HCT116 (cell line): ENCODE results near the gene RANBP17. TPM values are rescaled to one million over a fixed set of nuclear protein-coding genes. Genes with fewer than 3 reads are reported as not detected.

Source experiments
- ATAC-seq: fragments of 200-7000 bp; cut with Tn5 transposase; 2 replicates; pipeline ENCODE4 v1.9.1; 2020; ENCODE audit warnings: mild to moderate bottlenecking, moderate library complexity
- BruUV-seq: library from RNA; stranded (reverse); fragments of 400-500 nt; replicated peaks from 2 replicates; lab custom pipeline; 2021; lab: Mats Ljungman, UMichigan
- CTCF ChIA-PET: fragments of 300-600 bp; sonication (Branson Sonifier 250); formaldehyde crosslinking; loops from one replicate; lab custom pipeline; 2021; ENCODE audit warnings: antibody characterized with exemption; lab: Charles Lee
- POLR2A ChIA-PET: fragments of 300-600, 350-600 bp; sonication (Branson Sonifier 250); formaldehyde crosslinking; loops from one replicate; lab custom pipeline; 2021; ENCODE audit warnings: antibody characterized with exemption; lab: Charles Lee
- RAD21 ChIA-PET, 2 experiments: fragments of 300-600 bp; sonication (Branson Sonifier 250); formaldehyde crosslinking; loops; one replicate each; lab custom pipeline; 2023; ENCODE audit warnings: low total read pairs in 2 of 2; ENCODE audit not compliant: uncharacterized antibody in 2 of 2, unreplicated experiment in 2 of 2, low non-redundant PET in 1 of 2; lab: Charles Lee
- DNase-seq: peaks from one replicate; pipeline ENCODE4 v3.0.0-alpha.2; 2010; ENCODE audit warnings: low read depth, low spot score
- H2AFZ ChIP-seq: fragments of 200-600 bp; shearing (Covaris generic), sonication (generic); 2 replicates; pipeline ENCODE4 v1.6.1; 2017; ENCODE audit warnings: low read depth, mixed run types, mixed read lengths, antibody characterized with exemption, low read length; ENCODE audit not compliant: poor library complexity, severe bottlenecking
- H3K27ac ChIP-seq: 2 replicates; pipeline ENCODE4 v1.5.1; 2012; ENCODE audit warnings: low read depth, low read length
- H3K27me3 ChIP-seq: fragments of 200-600 bp; sonication (generic); 2 replicates; pipeline ENCODE4 v1.6.1; 2016; ENCODE audit warnings: mixed run types, low read length, mixed read lengths; ENCODE audit not compliant: insufficient read depth
- H3K36me3 ChIP-seq, 2 experiments: fragments of 200-500 bp in 1 of 2; fragments of 200-600 bp in 1 of 2; sonication (Bioruptor generic) in 1 of 2; sonication (generic) in 1 of 2; 2 replicates each; pipeline versions ENCODE4 v1.5.1 to v1.6.1; 2014 to 2016; ENCODE audit warnings: low read length in 2 of 2, inconsistent platforms in 1 of 2, mixed read lengths in 1 of 2, mixed run types in 1 of 2; ENCODE audit not compliant: insufficient read depth in 2 of 2, control insufficient read depth in 1 of 2
- H3K4me1 ChIP-seq, 2 experiments: fragments of 200-600 bp in 1 of 2; sonication (generic) in 1 of 2; 2 replicates each; pipeline versions ENCODE4 v1.5.1 to v1.6.1; 2012 to 2017; ENCODE audit warnings: low read length in 2 of 2, inconsistent platforms in 1 of 2, mild to moderate bottlenecking in 1 of 2, mixed read lengths in 1 of 2, mixed run types in 1 of 2, moderate library complexity in 1 of 2; ENCODE audit not compliant: insufficient read depth in 2 of 2, control insufficient read depth in 1 of 2
- H3K4me2 ChIP-seq: fragments of 200-600 bp; sonication (generic); 2 replicates; pipeline ENCODE4 v1.6.1; 2017; ENCODE audit warnings: mixed run types, low read length, mixed read lengths
- H3K4me3 ChIP-seq, 2 experiments: fragments of 200-600 bp in 1 of 2; sonication (generic) in 1 of 2; replicated peaks in 1 of 2; 2 replicates each; pipeline ENCODE4 v1.5.1; 2011 to 2016; ENCODE audit warnings: low read length in 2 of 2, control low read depth in 1 of 2, low read depth in 1 of 2, mild to moderate bottlenecking in 1 of 2, mixed read lengths in 1 of 2, mixed run types in 1 of 2
- H3K79me2 ChIP-seq: fragments of 200-600 bp; sonication (generic); 2 replicates; pipeline ENCODE4 v1.6.1; 2017; ENCODE audit warnings: mild to moderate bottlenecking, mixed run types, low read length, moderate library complexity, mixed read lengths; ENCODE audit not compliant: insufficient read depth
- H3K9ac ChIP-seq: fragments of 200-600 bp; sonication (generic); 2 replicates; pipeline ENCODE4 v1.6.1; 2016; ENCODE audit warnings: low read length, mixed read lengths
- H3K9me2 ChIP-seq: fragments of 200-600 bp; sonication (generic), shearing (Covaris generic); 2 replicates; pipeline ENCODE4 v1.6.1; 2017; ENCODE audit warnings: mixed run types, mild to moderate bottlenecking, moderate library complexity; ENCODE audit not compliant: insufficient read depth
- H3K9me3 ChIP-seq, 2 experiments: fragments of 200-500 bp in 1 of 2; fragments of 200-600 bp in 1 of 2; sonication (Bioruptor generic) in 1 of 2; sonication (generic) in 1 of 2; 2 replicates each; pipeline ENCODE4 v1.6.1; 2014 to 2017; ENCODE audit warnings: low read length in 2 of 2, mixed read lengths in 2 of 2, inconsistent platforms in 1 of 2, low read depth in 1 of 2, mild to moderate bottlenecking in 1 of 2, mixed run types in 1 of 2, moderate library complexity in 1 of 2; ENCODE audit not compliant: control insufficient read depth in 1 of 2, insufficient read depth in 1 of 2
- H4K20me1 ChIP-seq: fragments of 200-600 bp; sonication (generic), shearing (Covaris generic); 2 replicates; pipeline ENCODE4 v1.6.1; 2017; ENCODE audit warnings: mixed run types, mild to moderate bottlenecking, moderate library complexity; ENCODE audit not compliant: insufficient read depth
- ATF3 ChIP-seq: IDR thresholded peaks from 2 replicates; pipeline ENCODE4 v1.6.1; 2012
- POLR2A ChIP-seq: IDR thresholded peaks from 2 replicates; pipeline ENCODE4 v1.7.0; 2011; ENCODE audit warnings: borderline replicate concordance; ENCODE audit not compliant: insufficient read depth, insufficient read length; ENCODE audit errors: extremely low read depth
- POLR2AphosphoS5 ChIP-seq: IDR thresholded peaks from 2 replicates; pipeline ENCODE4 v1.6.1; 2011; ENCODE audit warnings: mild to moderate bottlenecking, low read depth, low read length, moderate library complexity
- REST ChIP-seq: IDR thresholded peaks from 2 replicates; pipeline ENCODE4 v1.6.1; 2012; ENCODE audit warnings: low read depth
- SIN3A ChIP-seq: IDR thresholded peaks from 2 replicates; pipeline ENCODE4 v1.6.1; 2012; ENCODE audit warnings: low read depth
- YY1 ChIP-seq: IDR thresholded peaks from 2 replicates; pipeline ENCODE4 v1.6.1; 2011; ENCODE audit warnings: low read length, low read depth, moderate library complexity, mild to moderate bottlenecking; ENCODE audit not compliant: insufficient replicate concordance; ENCODE audit errors: extremely low read depth
- ZNF274 ChIP-seq: fragments of 200-500 bp; sonication (Bioruptor generic); IDR thresholded peaks from 2 replicates; pipeline ENCODE4 v1.6.1; 2014; ENCODE audit warnings: mild to moderate bottlenecking, low read depth, low read length, inconsistent platforms
- intact Hi-C: fragments of 100-400 bp; cut with micrococcal nuclease; formaldehyde crosslinking; loops from 2 replicates; pipeline ENCODE4 v1.10.0; 2022
- total RNA-seq: library from RNA; stranded (reverse); gene quantifications from one replicate; pipeline ENCODE4 v1.2.1, GENCODE V29; 2021; ENCODE audit not compliant: unreplicated experiment

Gene RANBP17
- total RNA-seq, 1 experiment from 2014 or later, result 18.2 TPM

GRCh38 chr5:171162165-171162564 lies 300.3 kb downstream of the RANBP17 start:
- ChIA-PET RAD21 (no interaction called here), POLR2A (no interaction called here), CTCF (no interaction called here)
- Histone ChIP-seq H3K9ac (no peak overlapping the region), H3K36me3 (no peaks in the 10 kb centered on the region), H3K4me2 (no peak overlapping the region), H3K9me2 (no peaks in the 10 kb centered on the region), H3K4me1 (no peaks in the 10 kb centered on the region), H3K4me3 (no peak overlapping the region), H3K79me2 (no peaks in the 10 kb centered on the region), H3K27ac (no peak overlapping the region), H3K9me3 (no peaks in the 10 kb centered on the region), H3K27me3 (no peaks in the 10 kb centered on the region), H2AFZ (no peak overlapping the region), H4K20me1 (no peaks in the 10 kb centered on the region)
- ATAC-seq, result 0 out of 2 replicates have a peak, but pooled peaks have one; percentile 27
- BruUV-seq, result no TSS peak
- DNase-seq, result no peak
- intact Hi-C loops, result no loop called here
- no peak for TF ChIP-seq REST
- no peak for TF ChIP-seq ZNF274
- TF ChIP-seq POLR2AphosphoS5, result no peak
- no peak for TF ChIP-seq ATF3
- TF ChIP-seq POLR2A, result no peak
- TF ChIP-seq SIN3A, result no peak
- no peak for TF ChIP-seq YY1
